ENCODE results near the gene FBXL20. TPM values are rescaled to one million over a fixed set of nuclear protein-coding genes. Genes with fewer than 3 reads are reported as not detected.

The FBXL20 gene
- total and polyA plus RNA-seq, 9 of the 15 experiments (the other 6 are each of a cell fraction or from before 2014, with no cell fraction given) = 1.8 to 15.1 (median 5.6) TPM

GRCh38 chr17:39325528-39326240 lies 75.7 kb downstream of the FBXL20 start (continued):
- peak; percentile 68 for TF ChIP-seq VEZF1 (CRISPR knock-in tag; IDR thresholded peaks at IDR 0.05)

GRCh38 chr17:39318636-39319035 lies 82.8 kb downstream of the FBXL20 start:
- H3K36me3 ChIP-seq (ENCODE audit: control insufficient read depth, insufficient read depth, low read length) = no peaks in the 10 kb centered on the region
- H3K27ac ChIP-seq (ENCODE audit: extremely low read depth, low read depth, low read length) = no peak overlapping the region
- ATAC-seq (no peak), DNase-seq (ENCODE audit: extremely low read depth in 1 of 4, low spot score in 3 of 4) (no peak), FAIRE-seq (no peak)
- no peaks in the 10 kb centered on the region for H3K79me2 ChIP-seq (ENCODE audit: control insufficient read depth, insufficient read depth, low read length)
- no peak overlapping the region for H3K9ac ChIP-seq (ENCODE audit: insufficient read depth in 1 of 2, low read depth in 2 of 2, low read length in 2 of 2)
- POLR2A ChIA-PET = no interaction called here
- H3K9me3 ChIP-seq (replicated peaks; ENCODE audit: control insufficient read depth, insufficient read depth, low read depth, low read length) = no peaks in the 10 kb centered on the region
- H4K20me1 ChIP-seq (replicated peaks; ENCODE audit: control insufficient read depth, insufficient read depth, low read length) = no peaks in the 10 kb centered on the region
- peaks cover 5 to 10% of the 10 kb centered on the region in 2 experiments for H3K4me1 ChIP-seq (replicated peaks in 1 of 2; ENCODE audit: control insufficient read depth in 2 of 2, insufficient read depth in 2 of 2, low read length in 2 of 2)
- H3K4me2 ChIP-seq (ENCODE audit: insufficient read depth, low read length) = no peak overlapping the region
- 80% methylated on average over 7 of the region's 8 CpGs for WGBS (ENCODE audit: insufficient coverage, low coverage, missing lambda C conversion rate)
- CTCF ChIA-PET (ENCODE audit: low intra/inter-chr PET ratio) = no interaction called here
- no peaks in the 10 kb centered on the region for H3K9me1 ChIP-seq (ENCODE audit: control insufficient read depth, insufficient read depth, low read length)
- H3K27me3 ChIP-seq (ENCODE audit: control insufficient read depth in 2 of 2, insufficient read depth in 2 of 2, low read length in 2 of 2) = no peaks in the 10 kb centered on the region
- no peak overlapping the region for H3K4me3 ChIP-seq
- in situ Hi-C loops (cut with MboI) = no loop called here
- intact Hi-C loops (cut with micrococcal nuclease) = no loop called here
- no TSS peak for BruUV-seq (replicated peaks)
- H2AFZ ChIP-seq (ENCODE audit: low read depth, low read length) = no peak overlapping the region
- TF ChIP-seq GTF2B (IDR thresholded peaks at IDR 0.05; ENCODE audit: extremely low read depth, insufficient read length) (no peak), PCBP1 (IDR thresholded peaks at IDR 0.05; ENCODE audit: low read depth, low read length, poor library complexity, severe bottlenecking) (no peak), RBM14 (IDR thresholded peaks at IDR 0.05; ENCODE audit: borderline replicate concordance, insufficient read depth, low read depth, low read length) (no peak), SAP30 (IDR thresholded peaks at IDR 0.05; ENCODE audit: borderline replicate concordance, insufficient read depth, low read depth, low read length, poor library complexity, severe bottlenecking) (no peak), CHD1 (IDR thresholded peaks at IDR 0.05; ENCODE audit: low read length) (no peak), SAFB2 (IDR thresholded peaks at IDR 0.05; ENCODE audit: borderline replicate concordance, low read depth, low read length, severe bottlenecking) (no peak), ZNF586 (CRISPR knock-in tag; conservative IDR thresholded peaks at IDR 0.05) (no peak), PCBP2 (IDR thresholded peaks at IDR 0.05; ENCODE audit: low read depth, low read length, poor library complexity, severe bottlenecking) (no peak), PHF20 (IDR thresholded peaks at IDR 0.05; ENCODE audit: partially characterized antibody) (no peak), MAZ (CRISPR knock-in tag; conservative IDR thresholded peaks at IDR 0.05 in 1 of 2, IDR thresholded peaks at IDR 0.05 in 1 of 2) (no peak), HOMEZ (CRISPR knock-in tag; IDR thresholded peaks at IDR 0.05) (no peak), ZNF253 (CRISPR knock-in tag; conservative IDR thresholded peaks at IDR 0.05) (no peak)
